HG02870 (cell line): ENCODE data around the gene CEP44.
"Not testable (repeated sequence)": the region's sequence is repeated elsewhere in the genome, so short reads cannot be mapped to it uniquely, and the experiment has no call there.

Experiments
- ATAC-seq: cut with Tn5 transposase; IDR thresholded peaks from one replicate; pipeline ENCODE4 v1.9.1; 2021; ENCODE audit warnings: mild to moderate bottlenecking, moderate library complexity; ENCODE audit not compliant: unreplicated experiment

Gene CEP44

DNA sequence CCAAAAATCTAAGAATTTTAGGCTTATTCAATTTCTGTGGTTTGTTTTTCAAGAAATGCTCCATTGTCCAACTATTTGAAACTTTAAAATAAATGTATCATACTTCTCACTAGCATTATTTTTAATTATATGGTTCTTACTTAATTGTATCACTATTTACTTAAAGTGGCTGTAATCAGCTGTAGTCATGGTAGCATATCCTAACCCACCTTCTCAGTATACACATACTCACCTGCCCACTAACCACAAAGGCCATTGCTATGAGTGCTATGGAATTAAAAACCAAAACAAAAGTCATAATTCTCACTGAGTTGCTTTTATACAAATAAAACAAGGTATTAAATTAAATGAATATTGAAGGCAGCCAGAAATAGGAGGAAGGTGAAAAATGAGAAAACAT is 5.2 kb upstream of the CEP44 start:
- no peak for ATAC-seq

DNA sequence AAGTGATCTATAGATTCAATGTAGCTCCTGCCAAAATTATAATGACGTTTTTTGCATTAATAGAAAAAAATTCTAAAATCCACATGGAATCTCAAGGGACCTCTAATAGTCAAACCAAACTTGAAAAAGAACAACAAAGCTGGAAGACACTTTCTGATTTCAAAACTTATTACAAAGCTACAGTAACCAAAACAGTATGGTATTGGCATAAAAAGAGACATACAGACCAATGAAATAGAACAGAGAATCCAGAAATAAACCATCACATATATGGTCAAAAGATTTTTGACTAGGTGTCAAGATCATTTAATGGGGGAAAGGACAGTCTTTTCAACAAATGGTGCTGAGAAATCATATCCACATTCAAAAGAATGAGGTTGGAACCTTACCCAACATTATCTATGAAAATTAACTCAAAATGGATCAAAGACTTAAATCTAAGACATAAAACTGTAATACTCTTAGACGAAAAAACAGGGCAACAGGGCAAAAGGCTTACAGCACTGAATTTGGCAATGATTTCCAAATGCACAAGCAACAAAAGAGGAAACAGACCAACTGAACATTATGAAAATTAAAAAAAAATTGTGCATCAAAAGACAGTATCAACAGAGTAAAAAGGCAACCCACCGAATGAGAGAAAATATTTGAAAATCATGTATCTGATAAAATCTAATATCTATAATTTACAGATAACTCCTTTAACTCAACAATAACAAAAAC is 4.1 kb upstream of the CEP44 start:
- no peak for ATAC-seq

DNA sequence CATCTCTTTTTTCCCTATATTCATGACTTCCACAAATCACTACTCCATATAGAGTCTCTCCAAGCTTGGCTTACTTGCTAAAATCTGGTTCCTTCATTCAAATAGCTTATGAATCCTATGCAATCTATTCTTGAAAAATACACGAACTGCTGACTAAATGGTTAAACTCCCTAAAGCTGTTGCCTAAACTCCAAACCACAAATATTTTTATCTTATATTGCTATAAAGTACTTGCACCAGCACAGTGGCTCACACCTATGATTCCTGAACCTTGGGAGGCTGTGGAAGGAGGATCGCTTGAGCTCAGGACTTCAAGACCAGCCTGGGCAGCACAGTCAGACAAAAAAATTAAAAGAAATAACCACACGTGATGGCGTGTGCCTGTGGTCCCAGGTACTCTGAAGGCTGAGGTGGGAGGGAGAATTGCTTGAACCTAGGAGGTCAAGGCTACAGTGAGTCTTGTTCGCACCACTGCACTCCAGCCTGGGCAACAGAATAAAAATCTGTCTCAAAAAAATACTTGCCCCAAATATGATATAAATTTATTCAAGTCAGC is 2.5 kb upstream of the CEP44 start:
- ATAC-seq = no peak

DNA sequence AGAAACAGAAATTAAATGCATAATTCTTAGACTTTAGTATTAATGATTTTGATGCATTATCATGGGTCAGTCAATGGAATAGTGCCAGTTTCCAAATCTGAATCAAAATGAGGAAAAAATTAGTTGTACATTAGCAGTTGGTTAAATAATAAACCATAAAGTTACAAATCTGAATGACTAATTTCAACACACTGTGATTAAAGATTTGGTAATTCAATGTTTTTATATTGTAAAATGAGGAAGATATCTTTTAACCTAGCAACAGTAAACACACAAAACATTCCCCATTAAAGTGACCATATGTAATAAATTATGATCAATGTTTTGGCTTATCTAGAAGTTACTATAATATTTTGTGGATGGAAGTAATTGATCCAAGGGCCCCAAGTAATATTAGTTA is 1.8 kb upstream of the CEP44 start:
- ATAC-seq = no peak

DNA sequence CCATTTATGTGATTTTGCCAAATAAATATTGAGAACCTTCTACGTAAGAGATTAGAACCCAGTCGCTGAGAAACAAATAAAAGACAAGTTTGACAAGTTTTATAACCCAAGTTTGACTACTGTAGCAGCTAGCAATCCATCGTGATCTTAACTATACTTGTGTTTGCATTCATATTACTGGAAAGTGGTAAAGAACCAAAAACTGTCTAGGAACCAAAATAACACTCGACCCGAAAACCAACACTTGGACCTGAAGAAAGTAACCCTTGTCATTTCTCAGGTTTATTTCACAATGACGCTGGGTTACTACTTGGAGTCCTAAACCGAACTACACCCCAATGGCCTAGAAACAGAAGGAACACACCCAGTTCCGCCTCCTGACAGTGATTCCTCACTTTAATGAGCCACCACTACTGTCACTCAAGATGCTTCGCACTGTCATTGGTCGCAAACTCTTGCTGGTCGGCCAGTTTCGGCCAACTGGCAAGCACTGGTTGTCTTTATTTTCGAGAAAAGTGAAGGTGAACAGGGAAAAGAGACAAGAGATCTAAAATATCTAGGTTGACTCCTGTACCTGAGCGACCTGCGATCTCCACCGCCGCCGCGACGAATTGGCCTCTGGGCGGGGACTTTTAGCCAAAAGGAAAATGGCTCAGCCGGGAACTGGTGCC is 740 bp upstream of the CEP44 start:
- peak; percentile 98 for ATAC-seq

DNA sequence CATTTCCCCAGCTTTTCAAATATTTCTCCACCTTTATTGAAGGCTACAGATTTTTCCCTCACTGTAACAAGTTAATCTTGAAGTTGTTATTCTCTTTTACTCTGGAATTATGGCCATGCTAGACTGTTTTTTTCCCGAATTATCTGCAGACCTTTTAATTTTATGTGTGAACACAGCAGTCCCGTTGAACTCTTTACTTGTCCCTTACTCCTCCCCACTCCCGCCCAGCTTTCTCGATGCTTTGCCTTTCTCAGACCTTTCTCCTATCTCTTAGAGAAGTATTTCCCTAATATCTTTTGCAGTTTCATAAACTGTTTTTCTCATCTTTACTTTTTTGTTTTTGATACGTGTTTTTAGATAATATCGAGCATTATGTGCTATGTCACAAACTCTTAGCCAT is 776 bp downstream of the CEP44 start:
- no peak for ATAC-seq

DNA sequence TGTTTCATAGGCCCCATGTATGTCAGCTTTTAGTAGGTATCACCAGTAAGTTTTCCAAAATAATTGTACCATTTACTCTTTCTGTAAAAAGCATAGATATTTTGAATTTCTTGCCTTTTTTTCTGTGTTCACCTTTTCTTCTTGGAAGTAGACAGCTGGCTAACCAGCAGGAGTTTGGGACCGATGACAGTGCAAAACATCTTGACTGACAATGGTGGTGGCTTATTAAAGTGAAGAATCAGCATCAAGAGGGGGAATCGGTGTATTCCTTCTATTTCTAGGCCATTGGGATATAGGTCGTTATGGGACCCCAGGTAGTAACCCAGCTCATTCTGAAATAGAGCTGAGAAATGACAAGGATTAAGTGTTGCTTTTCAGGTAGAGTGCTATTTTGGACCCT is 3.2 kb downstream of the CEP44 start:
- ATAC-seq = no peak

DNA sequence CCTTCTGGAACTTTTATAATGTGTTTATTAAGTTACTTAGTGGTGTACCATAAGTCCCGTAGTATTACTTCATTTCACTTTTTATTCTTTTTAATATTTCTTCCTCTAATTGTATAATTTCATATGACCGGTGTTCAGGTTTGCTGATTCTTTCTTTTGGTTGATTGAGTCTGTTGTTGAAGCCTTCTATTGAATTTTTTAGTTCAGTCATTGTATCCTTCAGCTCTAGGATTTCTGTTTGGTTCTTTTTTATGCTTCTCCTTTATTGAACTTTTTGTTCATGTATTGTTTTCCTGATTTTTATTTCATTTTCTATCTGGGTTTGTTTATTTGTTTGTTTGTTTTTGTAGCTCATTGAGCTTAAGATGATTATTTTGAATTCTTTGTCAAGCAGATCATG is 8.8 kb downstream of the CEP44 start:
- ATAC-seq = no peak

DNA sequence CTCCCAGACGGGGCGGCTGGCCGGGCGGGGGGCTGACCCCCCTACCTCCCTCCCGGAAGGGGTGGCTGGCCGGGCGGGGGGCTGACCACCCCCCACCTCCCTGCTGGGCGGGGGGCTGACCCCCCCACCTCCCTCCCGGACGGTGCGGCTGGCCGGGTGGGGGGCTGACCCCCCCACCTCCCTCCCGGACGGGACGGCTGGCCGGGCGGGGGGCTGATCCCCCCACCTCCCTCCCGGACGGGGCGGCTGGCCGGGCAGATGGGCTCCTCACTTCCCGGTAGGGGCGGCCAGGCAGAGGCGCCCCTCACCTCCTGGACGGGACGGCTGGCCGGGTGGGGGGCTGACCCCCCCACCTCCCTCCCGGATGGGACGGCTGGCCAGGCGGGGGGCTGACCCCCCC is 10.9 kb downstream of the CEP44 start:
- not testable (repeated sequence) for ATAC-seq

DNA sequence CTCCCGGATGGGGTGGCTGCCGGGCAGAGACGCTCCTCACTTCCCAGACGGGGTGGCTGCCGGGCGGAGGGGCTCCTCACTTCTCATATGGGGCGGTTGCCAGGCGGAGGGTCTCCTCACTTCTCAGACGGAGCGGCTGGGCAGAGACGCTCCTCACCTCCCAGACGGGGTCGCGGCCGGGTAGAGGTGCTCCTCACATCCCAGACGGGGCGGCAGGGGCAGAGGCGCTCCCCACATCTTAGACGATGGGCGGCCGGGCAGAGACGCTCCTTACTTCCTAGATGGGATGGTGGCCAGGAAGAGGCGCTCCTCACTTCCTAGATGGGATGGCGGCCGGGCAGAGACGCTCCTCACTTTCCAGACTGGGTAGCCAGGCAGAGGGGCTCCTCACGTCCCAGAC is 11.4 kb downstream of the CEP44 start:
- not testable (repeated sequence) for ATAC-seq

DNA sequence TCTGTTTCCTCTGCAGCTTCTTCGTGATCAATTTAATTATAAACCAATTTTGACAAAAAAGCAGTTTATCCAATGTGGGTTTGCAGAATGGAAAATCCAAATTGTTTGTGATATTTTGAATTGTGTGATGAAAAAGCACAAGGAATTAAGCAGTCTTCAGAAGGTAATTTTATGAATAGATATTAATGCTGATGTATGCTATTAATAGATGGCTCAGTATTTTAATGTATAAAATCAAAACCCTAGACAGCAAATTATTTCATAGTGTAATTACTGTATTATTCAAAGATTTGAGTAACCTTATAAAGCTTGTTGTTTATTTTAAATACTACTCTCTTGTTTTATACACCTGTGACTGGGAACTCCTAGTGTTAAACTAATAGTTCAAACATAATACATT is 20.0 kb downstream of the CEP44 start:
- no peak for ATAC-seq

DNA sequence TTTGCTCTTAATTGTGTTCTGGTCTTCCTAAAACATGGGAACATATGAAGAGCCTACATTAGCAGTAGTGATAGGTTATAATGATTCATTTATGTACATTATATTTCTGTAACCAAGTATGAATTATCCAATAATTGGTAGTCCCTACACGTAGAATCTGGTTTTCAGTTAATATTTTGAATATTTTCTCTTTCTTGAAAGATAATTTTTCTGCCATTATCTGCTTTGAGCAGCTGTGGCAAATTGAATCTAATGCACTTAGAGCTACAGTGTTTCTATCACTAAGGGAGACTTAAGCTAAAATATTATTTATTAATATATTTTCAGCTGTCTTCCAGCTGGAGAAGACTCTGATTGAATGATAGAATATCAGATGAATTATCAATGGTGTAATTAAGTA is 21.0 kb downstream of the CEP44 start:
- no peak for ATAC-seq

DNA sequence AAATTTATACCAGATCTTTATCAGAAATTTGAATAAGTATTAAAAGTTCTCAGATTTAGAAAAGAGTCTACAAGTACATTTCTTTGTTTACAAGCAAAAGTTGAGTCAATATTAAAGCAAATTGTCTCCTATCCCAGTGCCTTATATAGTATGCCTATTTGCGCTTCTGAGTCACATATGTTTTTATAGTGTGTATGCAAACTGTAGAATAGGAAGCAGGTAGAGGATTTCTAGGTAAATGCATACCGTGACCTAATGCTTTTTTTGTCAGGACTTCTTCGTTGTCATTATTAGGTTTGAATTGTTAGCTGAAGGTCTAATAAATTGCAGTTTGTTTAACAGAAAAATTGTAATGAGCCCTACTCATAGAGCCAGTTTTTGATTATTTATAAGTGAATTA is 22.2 kb downstream of the CEP44 start:
- no peak for ATAC-seq

DNA sequence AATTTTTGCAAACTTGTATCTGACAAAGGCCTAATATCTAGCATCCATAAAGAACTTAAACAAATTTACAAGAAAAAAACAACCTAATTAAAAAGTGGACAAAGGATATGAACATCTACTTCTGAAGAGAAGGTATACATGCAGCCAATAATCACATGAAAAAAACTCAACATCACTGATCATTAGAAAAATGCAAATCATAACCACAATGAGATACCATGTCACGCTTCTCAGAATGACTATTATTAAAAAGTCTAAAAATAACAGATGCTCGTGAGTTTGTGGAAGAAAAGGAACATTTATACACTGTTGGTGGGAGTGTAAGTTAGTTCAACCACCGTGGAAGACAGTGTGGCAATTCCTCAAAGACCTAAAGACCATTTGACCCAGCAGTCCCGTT is 24.0 kb downstream of the CEP44 start:
- no peak for ATAC-seq

DNA sequence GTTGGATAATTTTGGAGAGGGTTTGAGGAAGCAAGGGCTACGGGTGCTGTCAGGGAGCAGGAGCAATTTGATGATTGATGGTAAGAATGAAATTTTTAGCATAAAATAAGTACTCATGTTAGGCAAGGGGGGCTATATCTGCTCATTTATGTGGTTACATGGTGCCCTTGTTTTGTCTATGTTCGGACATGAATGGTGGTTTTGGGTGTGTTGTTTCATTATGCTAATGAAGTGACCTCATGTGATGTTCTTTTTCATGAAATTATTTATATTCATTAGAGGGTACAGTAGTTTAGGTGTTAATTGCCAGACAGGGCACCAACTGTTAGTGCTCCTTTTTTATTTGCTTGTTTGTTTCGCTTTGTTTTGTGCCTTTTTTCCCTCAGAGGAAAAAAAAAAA is 29.3 kb downstream of the CEP44 start:
- no peak for ATAC-seq

DNA sequence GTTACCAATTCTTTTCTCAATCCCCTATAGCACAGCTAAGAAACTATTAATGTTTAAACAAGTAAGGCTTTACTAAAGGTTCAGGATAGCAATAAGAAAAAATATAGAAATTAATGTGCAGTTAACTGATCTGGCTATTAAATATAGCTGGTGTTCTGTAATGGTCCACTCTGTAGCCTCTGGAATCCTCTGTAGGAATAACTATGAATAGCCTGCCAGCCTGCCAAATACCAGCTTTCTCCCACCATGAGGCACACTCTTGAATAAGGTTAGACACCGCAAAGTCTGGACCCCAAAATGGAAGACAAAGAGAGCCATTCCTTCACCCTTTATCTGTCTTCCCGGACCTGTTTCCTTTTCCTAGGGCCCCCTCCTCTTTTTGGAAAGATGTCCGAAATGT is 30.6 kb downstream of the CEP44 start:
- ATAC-seq = no peak

DNA sequence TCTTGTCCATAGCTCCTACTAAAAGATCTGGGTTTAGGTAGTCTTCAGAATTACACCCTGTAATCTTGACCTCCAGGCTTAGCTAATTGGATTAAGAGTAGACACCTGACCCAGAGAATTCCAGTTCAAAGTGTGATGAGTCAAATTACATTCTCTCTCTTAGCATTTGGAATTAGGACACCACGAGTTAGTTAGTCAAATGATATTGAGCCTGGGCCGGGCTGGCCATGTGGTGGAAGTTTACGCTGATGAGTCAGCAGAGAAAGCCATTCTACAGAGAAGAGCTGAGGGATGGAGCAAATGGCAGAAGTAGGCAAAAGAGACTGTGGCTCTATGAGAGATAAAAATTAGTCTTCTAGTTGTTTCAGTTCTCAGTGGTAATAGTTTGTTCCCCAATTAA is 31.1 kb downstream of the CEP44 start:
- ATAC-seq = peak; percentile 91

DNA sequence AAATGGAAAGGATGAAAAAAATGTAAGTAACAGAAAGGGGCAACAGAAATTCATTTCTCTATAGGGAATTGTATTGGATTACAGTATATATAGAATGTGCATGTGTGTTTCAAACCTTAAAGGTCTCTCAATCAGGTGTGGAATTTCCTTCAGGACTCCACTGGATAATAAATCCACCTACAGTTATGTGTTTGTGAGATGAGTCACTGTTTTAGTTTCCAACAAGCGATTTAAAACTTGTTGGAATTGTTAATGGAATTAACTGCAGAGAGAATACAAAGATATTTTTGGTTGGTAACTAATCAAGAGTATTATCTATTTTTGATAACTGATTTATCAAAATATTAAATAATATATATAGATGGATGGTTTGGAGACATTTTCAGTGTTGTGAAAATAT is 32.8 kb downstream of the CEP44 start:
- no peak for ATAC-seq

DNA sequence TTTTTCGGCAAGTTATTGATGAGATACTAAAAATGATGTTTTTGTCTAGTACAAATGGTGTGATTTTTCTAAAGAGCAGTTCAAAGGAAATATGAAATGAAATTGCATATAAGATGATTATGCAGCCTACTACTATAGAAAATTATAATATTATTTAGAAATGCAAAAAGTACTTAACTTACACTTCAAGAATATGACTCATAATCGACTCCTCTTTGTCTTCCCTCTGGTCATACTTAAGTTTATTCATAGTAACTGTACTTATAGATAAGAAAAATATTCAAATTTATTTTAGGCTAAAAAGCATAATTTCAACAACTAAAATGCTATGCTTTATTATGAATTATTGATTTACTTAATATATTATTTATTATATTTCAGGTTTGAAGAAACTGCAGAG is 33.2 kb downstream of the CEP44 start:
- ATAC-seq = no peak

DNA sequence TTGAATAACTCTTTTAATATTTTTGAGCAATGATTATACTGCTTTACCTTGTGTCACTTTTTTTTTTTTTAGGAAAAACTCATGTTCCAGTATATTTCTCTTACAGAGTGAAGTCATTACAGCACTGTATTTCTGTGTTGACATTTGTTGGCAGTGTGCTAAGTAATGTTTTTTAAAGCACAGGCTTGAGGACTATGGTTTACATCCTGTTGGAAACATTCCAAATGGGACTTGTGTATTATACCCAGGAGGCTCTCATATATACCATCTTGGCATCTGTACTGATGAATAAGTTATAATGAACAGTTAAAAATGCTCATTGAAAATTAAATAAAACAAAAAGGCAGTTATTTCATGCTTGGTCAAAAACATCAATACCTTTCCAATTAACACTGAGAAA is 33.8 kb downstream of the CEP44 start:
- ATAC-seq = no peak

DNA sequence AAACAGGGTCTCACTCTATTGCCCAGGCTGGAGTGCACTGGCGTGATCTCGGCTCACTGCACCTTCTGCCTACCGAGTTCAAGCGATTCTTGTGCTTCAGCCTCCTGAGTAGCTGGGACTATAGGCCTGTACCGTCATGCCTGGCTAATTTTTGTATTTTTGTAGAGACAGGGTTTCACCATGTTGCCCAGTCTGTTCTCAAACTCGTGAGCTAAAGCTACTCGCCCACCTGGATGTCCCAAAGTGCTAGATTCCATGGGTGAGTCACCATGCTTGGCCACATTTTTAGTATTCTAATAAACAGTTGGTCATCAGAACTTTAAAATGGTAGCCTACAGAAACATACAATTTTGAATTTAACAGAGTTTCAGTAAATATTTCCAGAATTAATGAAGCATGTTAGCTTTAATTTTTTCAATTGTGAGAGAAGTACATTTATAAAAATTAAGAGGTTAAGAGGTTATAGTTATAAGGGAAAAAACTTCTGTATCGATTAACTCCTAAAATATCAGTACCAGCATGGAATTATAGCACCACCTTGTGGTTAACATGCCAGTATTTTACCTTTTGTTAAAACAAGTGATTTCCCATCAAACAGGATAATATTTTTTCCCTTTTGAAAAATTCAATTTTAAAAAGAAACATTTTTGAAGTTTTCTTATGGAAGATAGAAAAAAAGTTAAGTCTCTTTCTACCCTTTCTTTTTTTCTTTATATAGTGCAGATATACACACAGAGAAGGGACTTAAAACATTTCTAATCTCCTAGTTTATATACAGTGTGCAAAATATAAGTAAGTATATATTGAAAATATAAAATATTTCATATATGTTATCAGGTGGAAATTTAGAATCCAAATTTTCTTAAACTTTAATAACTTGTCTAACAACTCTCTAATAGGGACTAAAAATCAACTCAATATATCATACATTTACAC is 35.4 kb downstream of the CEP44 start:
- no peak for ATAC-seq
